Measurements from ENCODE around the gene FXYD4.
"Not testable (repeated sequence)": the region's sequence is repeated elsewhere in the genome, so short reads cannot be mapped to it uniquely, and the experiment has no call there.

Gene FXYD4

GRCh38 chr10:43376828-43377423 is 5.5 kb downstream of the FXYD4 start:
- DNase-seq, result no peak

DNA sequence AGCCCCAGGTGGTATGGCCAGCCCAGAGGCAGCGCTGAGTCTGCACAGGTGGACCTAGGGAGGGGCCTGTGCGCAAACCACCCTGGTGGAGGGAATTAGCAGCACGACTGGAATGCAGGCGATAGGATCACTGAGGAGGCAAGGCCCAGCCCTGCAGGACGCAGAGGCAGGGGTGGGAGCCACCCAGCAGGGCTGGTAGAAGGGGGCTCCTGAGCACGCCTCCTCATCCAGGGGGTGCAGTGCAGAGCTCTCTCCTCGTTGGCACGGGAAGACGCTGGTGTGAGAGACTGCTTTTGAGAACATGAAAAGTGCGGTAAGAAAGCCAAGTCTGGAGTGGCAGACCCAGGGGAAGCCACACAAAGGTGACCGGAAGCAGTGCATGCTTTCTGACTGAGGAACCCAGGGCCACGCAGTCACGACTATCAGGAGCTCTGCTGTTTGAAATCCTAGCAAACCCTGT is 6.0 kb downstream of the FXYD4 start:
- DNase-seq, result no peak

- DNase-seq, result no peak
These were observed 9.3 kb downstream of the FXYD4 start for GRCh38 chr10:43380610-43381222.

- DNase-seq, result no peak
These were observed 12.0 kb downstream of the FXYD4 start for GRCh38 chr10:43383204-43383971.

DNA sequence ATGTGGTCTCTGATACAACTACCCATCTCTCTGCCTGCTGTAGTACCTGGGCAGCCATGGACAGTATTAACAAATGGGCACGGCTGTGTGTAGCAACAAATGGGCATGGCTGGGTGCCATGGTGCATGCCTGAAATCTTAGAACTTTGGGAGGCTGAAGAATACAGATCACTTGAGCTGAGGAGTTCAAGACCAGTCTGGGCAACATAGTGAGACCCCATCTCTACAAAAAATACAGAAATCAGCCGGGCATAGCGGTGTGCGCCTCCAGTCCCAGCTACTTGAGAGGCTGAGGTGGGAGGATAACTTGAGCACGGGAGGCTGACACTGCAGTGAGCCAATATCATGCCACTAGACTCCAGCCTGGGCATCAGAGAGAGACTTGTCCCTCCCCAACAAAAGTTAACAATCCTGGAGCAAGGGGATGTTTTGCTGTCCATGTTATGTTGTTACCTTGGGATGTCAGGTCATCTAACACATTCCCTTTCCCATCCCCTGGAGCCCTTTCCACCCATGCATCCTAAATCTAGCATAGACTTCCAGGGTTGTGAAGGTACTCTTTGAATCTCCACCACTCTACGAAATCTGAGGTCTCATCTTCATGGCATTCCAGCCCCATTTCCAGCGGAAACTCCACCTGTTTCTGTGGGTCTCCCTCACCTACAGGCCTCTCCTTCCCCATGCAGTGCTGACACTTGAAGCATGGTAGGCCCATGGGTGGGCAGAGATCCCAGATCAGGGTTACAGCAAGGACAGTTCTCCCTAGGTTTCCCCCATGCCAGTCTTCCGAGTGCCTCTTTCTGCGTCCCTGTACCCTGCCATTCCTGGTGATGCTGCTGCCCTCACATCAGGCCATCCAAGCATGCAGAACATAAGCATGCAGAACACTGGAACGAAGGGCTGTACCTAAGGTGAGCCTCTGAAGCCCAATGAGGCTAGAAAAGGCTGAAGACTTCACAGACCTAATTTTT is 13.1 kb downstream of the FXYD4 start:
- no peak for DNase-seq

- no peak for DNase-seq
These were observed 14.1 kb downstream of the FXYD4 start for GRCh38 chr10:43385412-43386004.

GRCh38 chr10:43386549-43386948 is 15.1 kb downstream of the FXYD4 start:
- DNase-seq, result no peak

DNA sequence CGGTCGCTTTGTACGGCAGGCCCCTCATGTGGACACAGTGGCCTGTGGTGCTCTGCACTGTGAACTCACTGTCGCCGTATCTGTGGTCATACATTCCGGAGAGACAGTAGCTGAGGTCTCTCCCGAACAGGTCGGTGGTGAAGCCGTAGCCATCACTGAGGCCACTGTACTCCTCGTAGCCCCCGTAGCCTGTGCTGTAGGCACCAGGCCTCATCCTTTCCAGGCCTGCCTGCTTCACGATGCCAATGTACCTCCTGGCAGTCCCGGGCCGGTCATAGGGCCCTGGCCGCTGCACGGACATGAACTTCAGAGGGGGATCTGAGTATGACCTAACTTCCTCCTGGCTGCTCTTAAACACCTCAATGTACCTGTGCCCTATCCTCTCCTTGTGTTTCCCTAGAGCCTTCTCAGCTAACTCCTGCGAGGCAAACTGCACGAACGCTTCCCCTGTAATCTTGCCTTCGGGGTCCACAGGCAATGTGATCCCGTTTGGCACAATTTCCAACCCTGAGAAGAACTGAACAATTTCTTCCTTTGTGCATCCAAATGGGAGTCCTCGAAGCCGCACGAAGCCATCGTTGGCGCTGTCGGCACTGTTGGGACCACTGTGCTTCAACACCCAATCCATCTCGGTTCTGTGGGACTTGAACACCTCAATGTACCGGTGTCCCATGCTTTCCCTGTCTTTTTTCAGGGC is 15.7 kb downstream of the FXYD4 start:
- DNase-seq, result no peak

- no peak for DNase-seq
These were observed 16.2 kb downstream of the FXYD4 start for GRCh38 chr10:43387678-43388032.

- DNase-seq, result no peak
These were observed 18.4 kb downstream of the FXYD4 start for GRCh38 chr10:43389867-43390266.

- DNase-seq, result no peak
These were observed 18.9 kb downstream of the FXYD4 start for GRCh38 chr10:43390333-43390732.

DNA sequence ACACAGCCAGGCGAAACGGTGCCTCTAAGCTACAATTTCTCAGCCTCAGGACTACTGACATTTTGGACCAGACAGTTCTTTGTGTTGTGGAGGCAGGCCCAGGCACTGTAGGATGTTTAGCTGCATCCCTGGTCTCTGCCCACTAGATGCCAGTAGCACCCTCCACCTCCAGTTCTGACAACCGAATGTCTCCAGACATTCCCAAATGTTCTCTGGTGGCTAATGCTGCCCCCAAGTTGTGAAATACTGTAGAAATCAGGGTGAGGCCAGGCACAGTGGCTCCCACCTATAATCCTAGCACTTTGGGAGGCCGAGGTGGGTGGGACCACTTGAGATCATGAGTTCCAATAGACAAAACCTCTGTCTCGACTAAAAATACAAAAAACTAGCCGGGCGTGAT is 19.3 kb downstream of the FXYD4 start:
- no peak for DNase-seq

- DNase-seq, result no peak
These were observed 20.1 kb downstream of the FXYD4 start for GRCh38 chr10:43391496-43391895.

GRCh38 chr10:43392748-43393147 is 21.3 kb downstream of the FXYD4 start:
- no peak for DNase-seq

GRCh38 chr10:43393186-43393585 is 21.8 kb downstream of the FXYD4 start:
- not testable (repeated sequence) for DNase-seq

GRCh38 chr10:43393606-43394360 is 22.3 kb downstream of the FXYD4 start:
- DNase-seq, result no peak

- DNase-seq, result no peak
These were observed 23.4 kb downstream of the FXYD4 start for GRCh38 chr10:43394868-43395267.

- no peak for DNase-seq
These were observed 24.2 kb downstream of the FXYD4 start for GRCh38 chr10:43395571-43396060.

- peak; percentile 52 for DNase-seq
These were observed 24.9 kb downstream of the FXYD4 start for GRCh38 chr10:43396061-43396927.
